ENCODE measurements around the gene TLE6.
"Not testable (repeated sequence)": the region's sequence is repeated elsewhere in the genome, so short reads cannot be mapped to it uniquely, and the experiment has no call there.

Gene TLE6

DNA sequence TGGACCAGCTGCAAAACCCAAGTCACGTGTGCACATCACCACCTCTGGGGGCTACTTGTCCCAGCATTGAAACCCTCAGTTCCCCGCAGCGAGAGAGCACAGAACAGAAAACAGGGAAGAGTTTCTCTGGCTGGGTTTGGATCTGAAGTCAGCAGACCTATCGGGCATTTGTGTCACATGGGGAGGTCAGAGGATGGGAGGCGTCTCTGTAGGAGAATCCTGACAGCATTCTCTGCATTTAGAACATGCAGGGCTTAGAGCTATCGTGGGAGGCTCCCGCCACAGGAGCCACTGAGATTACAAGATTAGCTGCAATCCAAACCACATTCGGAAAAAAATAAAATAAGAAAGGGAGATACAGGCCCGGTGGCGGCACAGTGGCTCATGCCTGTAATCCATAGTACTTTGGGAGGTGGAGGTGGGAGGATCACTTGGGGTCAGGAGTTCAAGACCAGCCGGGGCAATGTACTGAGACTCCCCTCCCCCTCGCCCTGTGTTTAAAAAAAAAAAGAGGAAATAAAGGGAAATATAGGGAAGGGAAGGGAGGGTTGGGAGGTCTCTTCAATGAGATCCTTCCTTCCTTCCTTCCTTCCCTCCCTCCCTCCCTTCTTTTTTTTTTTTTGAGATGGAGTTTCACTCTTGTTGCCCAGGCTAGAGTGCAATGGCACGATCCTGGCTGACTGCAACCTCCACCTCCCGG is 2.9 kb upstream of the TLE6 start:
- DNase-seq: no peak

DNA sequence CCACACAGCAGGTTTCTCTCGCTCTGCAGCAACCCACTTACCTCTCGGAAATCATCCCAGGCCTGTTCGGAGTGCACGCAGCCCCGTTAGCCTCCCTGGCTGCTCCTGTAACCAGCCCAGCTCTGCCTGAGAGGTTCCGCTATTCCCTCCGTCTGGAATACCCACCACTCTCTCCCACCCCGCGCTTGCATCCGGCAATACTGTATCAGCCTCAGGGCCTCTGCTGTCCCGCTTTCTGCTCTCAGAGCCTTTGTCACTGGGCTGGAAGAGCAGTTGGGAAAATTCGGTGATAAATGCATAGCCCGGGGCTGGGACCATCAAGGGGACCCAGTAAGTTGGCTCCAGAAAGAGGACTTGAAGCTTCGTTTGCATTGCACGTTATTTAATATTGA is 759 bp upstream of the TLE6 start:
- DNase-seq: no peak

DNA sequence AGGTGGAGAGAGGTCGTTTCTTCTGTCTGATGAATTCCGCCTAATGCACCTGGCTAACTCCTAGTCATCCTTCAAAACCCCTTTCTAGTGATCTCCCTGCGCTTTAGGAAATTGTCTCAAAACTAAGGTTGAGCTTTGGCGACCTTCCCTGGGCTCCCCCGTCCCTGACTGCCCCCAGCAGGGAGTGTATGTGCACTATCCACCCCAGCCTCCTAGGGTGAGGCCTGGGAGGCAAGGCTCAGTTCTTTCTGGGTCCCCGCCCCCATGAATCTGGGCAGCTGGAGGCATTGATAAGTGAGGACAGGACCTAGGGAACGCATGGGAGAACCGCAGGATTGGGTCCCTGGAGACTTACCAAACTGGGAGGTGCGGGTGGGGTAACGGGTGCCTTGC is 378 bp downstream of the TLE6 start:
- no peak for DNase-seq

DNA sequence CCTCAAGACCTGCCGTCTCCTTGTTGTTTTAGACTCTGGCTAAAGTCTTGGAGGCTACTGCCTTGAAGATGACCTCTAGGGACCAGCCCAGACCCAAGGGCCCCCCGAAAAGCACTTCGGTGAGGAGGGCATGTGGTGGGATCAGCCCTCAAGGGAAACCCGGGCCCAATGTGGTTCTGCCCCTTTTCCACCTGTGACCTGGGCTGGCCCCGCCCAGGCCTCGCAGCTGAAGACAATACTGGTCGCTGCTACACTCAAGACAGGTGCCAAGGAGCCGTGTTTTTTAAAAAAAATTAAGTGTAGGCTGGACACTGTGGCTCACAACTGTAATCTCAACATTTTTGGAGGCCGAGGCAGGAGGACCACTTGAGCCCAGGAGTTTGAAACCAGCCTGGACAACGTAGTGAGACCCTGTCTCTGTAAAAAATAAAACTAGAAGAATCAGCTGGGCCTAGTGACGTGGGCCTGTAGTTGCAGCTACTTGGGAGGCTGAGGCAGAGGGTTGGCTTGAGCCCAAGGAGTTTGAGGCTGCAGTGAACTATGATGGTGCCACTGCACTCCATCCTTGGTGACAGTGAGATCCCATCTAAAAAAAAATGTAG is 903 bp downstream of the TLE6 start:
- no peak for DNase-seq

DNA sequence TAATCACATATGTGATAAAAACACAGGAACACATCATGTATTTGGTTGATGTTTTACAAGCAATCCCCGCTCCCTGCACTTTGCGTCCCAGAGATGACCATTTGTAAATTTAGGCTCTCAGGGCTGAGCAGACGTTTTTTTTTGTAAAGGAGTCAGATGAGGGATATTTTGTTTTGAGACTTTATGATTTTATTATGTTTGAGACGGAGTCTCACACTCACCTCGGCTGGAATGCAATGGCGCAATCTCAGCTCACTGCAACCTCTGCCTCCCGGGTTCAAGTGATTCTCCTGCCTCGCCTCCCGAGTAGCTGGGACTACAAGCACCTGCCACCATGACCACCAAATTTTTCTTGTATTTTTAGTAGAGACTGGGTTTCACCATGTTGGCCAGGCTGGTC is 1.4 kb downstream of the TLE6 start:
- no peak for DNase-seq

DNA sequence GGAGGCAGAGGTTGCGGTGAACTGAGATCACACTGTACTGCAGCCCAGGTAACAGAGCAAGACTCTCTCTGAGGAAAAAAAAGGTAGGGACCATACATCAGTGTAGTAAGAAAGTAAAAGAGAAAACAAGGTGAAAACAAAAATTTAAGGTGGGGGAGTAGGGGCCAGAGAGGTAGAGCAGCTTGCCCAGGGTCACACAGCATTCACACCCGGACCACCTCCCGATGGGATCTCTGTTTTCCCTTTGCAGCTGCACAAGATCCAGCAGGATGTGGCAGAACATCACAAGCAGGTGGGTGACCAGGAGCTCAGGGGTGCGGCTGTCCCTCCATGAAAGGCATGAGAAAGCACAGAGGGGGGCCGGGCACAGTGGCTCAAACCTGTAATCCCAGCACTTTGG is 4.5 kb downstream of the TLE6 start:
- DNase-seq: no peak

DNA sequence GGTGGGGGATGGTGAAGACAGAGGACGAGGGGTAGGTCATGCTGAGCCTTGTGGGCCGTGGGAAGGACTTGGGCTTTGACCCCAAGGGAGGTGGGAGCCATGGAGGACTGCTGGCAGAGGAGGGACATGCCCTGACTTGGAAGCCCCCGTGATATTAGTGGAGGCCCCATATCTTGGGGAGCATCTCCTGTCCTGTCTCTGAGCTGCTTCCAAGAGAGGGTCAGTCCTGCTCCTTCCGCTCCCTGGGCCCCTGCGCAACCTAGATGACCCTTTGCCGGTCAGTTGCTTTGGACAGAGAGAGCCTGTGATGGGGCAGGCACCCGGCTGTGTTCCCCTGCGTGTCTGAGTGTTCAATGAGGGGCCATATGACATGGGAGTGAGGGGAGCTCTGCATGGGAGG is 5.2 kb downstream of the TLE6 start:
- no peak for DNase-seq

DNA sequence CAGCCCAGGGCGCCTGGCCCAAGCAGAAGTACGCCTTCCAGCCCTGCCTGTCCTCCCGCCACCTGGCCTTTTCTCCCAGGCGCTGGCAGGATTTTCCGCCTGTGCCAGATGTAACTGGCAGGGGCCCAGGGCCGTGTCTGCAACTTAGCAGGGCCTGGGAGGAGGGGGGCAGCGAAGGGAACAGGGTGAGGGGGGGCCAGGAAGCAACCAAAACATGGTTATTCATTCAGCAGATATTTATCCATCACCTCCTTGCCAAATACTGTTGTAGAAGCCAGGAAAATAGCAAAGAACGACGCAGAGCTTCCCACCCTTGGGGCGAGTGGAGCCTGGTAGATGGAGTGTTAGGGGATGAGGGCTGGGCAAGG is 5.6 kb downstream of the TLE6 start:
- peak; percentile 96 for DNase-seq

DNA sequence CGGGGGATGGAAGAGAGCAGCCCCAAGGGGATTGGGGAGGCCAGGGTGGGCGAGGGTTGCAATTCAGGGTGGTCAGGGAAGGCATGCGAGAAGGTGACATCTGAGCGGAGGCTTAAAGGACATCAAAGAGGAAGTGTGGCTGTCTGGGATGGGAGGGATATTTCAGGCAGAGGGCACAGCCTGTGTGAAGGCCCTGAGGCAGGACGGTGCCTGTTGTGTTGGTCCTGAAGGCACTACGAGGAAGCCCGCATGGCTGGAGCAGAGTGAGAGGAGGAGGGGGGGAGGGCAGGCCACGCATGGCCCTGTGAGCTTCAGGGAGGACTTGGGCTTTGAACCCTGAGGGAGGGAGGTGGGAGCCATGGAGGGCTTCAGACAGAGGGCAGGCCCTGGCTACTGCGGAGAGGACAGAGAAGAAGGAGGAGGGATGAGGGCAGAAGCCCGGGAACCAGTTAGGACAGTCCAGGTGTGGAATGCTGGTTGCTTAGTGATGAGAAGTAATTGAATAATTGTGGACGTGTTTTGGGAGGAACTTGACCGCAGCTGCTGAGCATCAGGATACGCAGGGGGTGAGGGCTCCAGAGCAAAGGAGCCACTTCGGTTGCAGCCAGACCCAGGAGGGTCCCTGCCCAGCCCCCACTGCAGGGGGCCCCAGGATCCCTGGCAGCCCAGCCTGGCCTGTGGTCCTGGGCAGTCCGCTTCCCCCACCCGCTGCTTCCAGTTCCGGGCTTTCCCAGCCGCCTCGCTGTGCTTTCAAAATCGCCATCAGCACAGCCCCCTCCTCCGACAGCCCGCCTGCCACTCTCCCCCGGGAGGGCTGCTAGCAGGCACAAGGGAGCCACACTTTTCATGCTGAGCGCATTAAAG is 6.2 kb downstream of the TLE6 start:
- peak; percentile 93 for DNase-seq

DNA sequence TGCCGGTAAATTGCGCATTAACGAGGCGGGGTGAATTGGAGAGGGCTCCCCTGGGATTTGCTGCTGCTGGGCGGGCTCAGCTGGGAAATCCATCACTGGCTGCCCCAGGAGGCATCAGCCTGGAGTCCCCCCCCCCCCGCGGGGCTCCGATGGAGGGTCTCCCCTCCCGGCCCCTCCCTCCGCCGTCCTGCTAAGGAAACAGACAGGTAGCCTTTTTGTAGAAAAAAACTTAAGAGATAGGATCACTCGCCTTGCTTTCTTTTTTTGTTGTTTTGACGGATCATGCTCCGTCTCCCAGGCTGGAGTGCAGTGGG is 6.8 kb downstream of the TLE6 start:
- no peak for DNase-seq

DNA sequence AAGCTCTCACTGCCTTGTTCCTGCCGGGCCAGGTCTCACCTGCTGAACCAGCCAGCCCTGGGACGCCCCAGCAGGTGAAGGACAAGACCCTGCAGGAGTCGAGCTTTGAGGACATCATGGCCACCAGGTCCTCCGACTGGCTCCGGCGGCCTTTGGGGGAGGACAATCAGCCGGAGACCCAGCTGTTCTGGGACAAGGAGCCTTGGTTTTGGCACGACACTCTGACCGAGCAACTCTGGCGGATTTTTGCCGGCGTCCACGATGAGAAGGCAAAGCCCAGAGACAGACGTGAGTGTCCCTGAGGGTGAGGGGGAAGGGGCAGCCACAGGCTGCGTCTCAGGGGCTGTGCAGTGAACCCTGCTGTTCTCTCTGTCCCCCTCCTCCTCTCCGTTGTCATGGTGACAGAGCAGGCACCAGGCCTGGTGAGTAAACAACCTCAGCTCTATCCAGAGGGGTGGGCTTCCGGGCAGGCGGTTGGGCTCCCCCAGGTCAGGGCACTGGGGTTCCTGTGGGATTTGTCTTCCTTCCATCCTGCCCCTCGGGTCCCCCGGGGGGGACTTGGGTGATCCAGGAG is 9.7 kb downstream of the TLE6 start:
- DNase-seq: peak; percentile 55

DNA sequence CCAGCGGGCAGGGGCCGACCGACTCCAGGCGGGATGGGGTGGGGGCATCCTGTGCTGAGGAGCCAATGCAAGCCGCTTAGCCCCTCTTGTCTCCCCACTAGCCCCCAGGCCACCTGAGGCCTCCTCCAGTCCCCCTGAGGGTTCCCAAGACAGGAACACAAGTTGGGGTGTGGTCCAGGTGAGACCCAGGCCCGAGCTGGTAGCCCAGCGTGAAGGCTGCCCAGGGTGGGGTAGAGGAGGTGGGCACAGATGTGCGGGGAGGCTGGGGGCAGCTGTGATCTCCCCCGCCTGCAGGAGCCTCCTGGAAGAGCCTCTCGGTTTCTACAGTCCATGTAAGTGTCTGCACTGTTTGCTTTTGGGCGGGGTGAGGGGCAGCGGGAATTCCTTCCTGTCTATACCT is 10.4 kb downstream of the TLE6 start:
- DNase-seq: no peak

DNA sequence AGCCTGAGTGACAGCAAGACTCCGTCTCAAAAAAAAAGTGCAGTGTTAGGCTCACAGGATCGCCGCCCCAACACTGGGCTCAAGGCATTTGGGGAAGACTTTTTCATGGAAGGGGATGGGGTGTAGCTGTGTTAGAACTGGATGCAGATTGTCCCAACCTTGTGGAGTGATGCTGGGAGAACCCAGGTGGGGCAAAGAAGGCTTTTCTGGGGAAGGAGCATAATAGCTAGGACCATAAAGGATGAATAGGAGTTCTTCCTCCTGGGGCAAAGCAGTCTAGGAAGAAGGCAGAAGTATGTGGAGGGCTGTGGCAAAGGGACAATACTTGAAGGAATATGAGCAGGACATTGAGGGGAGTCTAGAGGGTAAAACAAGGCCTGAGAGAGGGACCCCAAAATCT is 11.2 kb downstream of the TLE6 start:
- no peak for DNase-seq

DNA sequence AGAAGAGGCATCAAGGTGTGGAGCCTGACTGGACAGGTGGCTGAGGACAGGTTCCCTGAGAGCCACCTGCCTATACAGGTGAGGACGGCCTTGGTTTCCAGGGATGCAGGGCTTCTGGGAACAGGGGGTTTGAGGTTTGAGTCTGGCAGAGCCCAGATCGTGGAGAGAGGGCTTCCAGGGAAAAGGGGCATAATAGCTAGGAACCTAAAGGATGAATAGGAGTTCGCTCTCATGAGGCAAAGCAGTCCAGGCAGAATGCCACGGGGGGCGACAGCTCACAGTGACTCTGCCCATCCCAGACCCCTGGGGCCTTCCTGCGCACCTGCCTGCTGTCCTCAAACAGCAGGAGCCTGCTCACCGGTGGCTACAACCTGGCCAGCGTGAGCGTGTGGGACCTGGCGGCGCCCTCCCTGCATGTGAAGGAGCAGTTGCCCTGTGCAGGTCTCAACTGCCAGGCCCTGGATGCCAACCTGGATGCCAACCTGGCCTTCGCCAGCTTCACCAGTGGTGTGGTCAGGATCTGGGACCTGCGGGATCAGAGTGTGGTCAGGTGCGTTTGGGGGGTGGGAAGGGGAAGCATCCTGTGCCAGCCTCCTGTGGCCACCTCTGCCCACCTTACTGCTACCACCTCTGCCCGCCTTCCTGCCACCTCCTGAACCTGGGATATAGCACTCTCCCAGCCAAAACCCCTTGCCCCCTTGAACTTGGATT is 12.0 kb downstream of the TLE6 start:
- DNase-seq: no peak

DNA sequence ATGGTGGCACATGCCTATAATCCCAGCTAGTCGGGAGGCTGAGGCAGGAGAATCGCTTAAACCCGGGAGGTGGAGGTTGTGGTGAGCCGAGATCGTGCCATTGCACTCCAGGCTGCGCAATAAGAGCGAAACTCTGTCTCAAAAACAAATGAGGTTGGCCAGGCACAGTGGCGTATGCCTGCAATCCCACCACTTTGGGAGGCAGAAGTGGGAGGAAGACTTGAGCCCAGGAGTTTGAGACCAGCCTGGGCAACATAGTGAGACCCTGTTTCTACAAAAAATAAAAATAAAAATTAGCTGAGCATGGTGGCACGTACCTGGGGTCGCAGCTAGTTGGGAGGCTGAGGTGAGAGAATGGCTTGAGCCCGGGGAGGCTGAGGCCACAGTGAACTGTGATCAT is 15.0 kb downstream of the TLE6 start:
- DNase-seq: not testable (repeated sequence)

DNA sequence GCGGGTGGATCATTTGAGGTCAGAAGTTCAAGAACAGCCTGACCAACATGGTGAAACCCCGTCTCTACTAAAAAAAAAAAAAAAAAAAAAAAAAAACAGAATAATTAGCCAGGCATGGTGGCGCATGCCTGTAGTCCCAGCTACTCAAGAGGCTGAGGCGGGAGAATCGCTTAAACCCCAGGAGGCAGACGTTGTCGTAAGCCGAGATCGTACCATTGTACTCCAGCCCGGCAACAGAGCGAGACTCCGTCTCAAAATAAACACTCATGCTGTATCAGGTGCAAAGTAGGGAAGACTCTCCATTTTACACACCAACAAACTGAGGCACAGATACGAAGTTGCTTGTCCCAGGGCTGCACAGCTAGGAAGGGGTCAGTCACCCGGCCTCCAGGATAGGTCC is 15.6 kb downstream of the TLE6 start:
- DNase-seq: no peak

DNA sequence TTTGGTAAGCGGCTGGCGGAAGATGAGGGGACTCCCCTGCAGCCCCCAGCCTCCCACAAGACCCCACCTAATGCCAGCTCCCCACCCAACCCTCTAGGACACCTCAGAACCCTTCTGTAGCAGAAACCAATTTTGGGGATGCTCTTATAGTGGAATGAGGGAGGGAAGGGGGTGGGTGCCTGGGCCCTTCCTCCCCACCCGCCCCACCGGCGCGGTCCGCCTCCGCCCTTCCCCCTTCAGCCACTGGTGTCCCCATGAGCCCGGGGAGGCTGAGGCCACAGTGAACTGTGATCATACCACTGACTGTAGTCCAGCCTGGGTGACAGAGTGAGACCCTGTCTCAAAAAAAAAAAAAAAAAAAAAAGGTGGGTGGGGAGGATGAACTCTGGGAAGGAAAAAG is 16.2 kb downstream of the TLE6 start:
- no peak for DNase-seq

DNA sequence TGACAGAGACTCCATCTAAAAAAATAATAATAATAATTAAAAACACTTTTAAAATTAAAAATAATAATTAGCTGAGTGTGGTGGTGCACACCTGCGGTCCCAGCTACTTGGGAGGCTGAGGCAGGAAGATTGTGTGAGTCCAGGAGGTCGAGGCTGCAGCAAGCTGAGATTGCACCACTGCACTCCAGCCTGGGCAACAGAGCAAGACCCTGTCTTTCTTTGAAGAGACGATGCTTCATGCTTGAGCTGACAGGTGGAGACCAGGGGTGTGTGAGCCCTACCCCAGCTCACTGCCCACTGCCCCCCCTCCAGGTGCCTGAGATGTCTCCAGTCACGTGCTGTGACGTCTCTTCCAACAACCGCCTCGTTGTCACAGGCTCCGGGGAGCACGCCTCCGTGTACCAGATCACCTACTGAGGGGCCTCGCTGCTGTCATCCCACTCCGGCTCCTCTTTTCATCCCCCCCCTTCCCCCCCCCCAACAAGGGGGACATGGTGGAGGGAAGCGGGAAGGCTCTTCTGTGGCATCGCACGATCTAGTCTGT is 17.3 kb downstream of the TLE6 start:
- DNase-seq: no peak

DNA sequence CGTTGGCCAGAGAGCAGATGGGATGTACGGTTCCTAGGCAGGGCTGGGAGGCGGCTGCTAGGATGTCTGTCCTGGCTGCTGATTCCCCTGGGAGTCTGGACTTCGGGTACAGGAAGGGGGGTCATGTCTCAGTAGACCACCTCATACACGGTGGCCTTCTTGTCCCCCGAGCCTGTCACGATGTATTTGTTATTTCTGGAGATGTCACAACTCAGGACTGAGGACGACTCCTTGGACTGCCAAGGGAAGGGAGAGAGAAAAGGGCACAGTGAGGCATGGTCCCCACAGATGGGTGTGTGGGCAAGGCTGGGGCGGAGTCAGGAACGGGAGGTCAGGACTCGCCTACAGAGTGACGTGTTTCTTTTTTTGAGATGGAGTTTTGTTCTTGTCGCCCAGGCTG is 20.4 kb downstream of the TLE6 start:
- DNase-seq: no peak

DNA sequence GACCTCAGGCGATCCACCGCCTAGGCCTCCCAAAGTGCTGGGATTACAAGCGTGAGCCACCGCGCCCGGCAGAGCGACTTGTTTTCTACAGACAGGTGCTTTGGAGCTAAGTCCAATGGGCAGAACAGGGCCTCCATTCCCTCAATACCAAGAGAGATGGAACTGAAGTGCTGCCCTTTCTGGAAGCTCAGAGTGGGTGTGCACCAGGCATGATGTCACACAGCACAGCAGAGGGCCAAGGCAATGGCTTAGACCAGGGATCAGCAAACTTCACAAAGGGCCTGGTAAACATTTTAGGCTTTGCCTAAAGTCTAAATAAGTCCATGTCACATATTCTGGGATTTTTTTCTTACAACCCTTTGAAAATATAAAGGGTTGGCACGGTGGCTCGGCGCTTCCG is 21.3 kb downstream of the TLE6 start:
- no peak for DNase-seq

DNA sequence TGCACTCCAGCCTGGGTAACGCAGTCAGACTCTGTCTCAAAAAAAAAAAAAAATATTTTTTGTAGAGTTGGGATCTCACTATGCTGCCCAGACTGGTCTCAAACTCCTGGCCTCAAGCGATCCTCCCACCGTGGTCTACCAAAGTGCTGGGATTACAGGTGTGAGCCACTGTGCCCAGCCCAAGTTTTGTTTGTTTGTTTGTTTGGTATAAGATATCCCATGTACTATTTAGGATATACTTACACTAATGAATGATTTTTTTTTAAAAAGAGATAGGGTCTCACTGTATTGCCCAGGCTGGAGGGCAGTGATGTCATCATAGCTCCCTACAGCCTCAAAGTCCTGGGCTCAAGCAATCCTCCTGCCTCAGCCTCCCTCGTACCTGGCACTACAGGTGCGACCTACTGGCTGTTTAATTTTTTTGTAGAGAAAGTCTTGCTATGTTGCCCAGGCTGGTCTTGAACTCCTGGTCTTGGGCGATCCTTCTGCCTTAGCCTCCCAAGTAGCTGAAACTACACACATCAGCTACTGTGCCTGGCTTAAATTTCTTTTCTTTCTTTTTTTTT is 24.0 kb downstream of the TLE6 start:
- DNase-seq: no peak

DNA sequence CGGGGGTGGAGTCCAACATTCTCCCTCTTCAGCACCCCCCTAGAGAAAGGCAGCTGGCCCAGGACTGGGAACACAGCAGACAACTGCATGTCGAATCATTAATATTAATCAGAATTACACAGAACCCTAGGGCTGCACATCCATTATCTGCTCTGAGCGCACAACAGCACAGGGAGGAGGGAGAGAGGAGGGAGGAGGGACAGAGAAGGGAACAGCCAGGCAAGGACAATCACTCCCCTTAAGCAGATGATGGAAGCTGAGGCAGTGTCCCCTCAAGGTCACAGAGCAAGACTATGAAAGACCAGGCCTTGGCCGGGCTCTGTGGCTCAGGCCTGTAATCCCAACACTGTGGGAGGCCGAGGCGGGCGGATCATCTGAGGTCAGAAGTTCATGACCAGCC is 25.7 kb downstream of the TLE6 start:
- no peak for DNase-seq

DNA sequence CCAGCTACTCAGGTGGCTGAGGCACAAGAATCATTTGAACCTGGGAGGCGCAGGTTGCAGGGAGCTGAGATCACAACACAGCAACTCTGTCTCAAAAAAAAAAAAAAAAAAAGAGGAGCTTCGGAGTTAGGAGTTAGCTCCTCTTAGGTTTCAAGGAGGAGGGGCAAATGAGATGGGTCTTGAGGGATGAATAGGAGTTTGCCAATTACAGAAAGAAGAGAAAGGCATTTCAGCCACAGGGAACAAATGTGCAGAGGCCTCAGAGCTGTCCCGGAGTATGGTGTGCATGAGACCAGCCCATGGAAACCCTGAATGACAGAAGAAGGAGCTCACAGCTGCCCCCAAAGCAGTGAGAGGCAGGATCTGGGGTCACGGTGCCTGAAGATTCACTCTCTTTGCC is 27.2 kb downstream of the TLE6 start:
- no peak for DNase-seq
